GM21390 (cell line): Measurements from ENCODE around the gene FRMPD4.

ENCODE experiments used
- ATAC-seq: cut with Tn5 transposase; IDR thresholded peaks from one replicate; pipeline ENCODE4 v1.9.1; 2021; ENCODE audit not compliant: unreplicated experiment

FRMPD4 gene

GRCh38 chrX:12423346-12423745, 285.1 kb downstream of the FRMPD4 start:
- ATAC-seq, result no peak

GRCh38 chrX:12425496-12425895, 287.2 kb downstream of the FRMPD4 start:
- no peak for ATAC-seq

- ATAC-seq, result no peak
Measured at GRCh38 chrX:12426420-12426819, 288.1 kb downstream of the FRMPD4 start.

GRCh38 chrX:12434493-12434892, 296.2 kb downstream of the FRMPD4 start:
- ATAC-seq, result no peak

GRCh38 chrX:12439416-12439815, 301.1 kb downstream of the FRMPD4 start:
- no peak for ATAC-seq

GRCh38 chrX:12440246-12440645, 302.0 kb downstream of the FRMPD4 start:
- ATAC-seq, result no peak

- ATAC-seq, result no peak
Measured at GRCh38 chrX:12441381-12442128, 303.3 kb downstream of the FRMPD4 start.

GRCh38 chrX:12443534-12444098, 305.3 kb downstream of the FRMPD4 start:
- peak; percentile 92 for ATAC-seq

- ATAC-seq, result no peak
Measured at GRCh38 chrX:12446342-12447075, 308.2 kb downstream of the FRMPD4 start.

- no peak for ATAC-seq
Measured at GRCh38 chrX:12447448-12448064, 309.3 kb downstream of the FRMPD4 start.

GRCh38 chrX:12452268-12452667, 314.0 kb downstream of the FRMPD4 start:
- ATAC-seq, result no peak

- ATAC-seq, result no peak
Measured at GRCh38 chrX:12460929-12461328, 322.7 kb downstream of the FRMPD4 start.

- no peak for ATAC-seq
Measured at GRCh38 chrX:12463052-12463451, 324.8 kb downstream of the FRMPD4 start.

GRCh38 chrX:12463873-12464272, 325.6 kb downstream of the FRMPD4 start:
- no peak for ATAC-seq

- no peak for ATAC-seq
Measured at GRCh38 chrX:12467321-12467720, 329.0 kb downstream of the FRMPD4 start.

- no peak for ATAC-seq
Measured at GRCh38 chrX:12469296-12469695, 331.0 kb downstream of the FRMPD4 start.

- ATAC-seq, result no peak
Measured at GRCh38 chrX:12471061-12471460, 332.8 kb downstream of the FRMPD4 start.

- ATAC-seq, result no peak
Measured at GRCh38 chrX:12480956-12481355, 342.7 kb downstream of the FRMPD4 start.

- no peak for ATAC-seq
Measured at GRCh38 chrX:12488220-12488619, 349.9 kb downstream of the FRMPD4 start.

- ATAC-seq, result no peak
Measured at GRCh38 chrX:12488771-12489170, 350.5 kb downstream of the FRMPD4 start.

- no peak for ATAC-seq
Measured at GRCh38 chrX:12489341-12489740, 351.1 kb downstream of the FRMPD4 start.
